ENCODE data around the gene SLC35G6.
"Not testable (repeated sequence)": the region's sequence is repeated elsewhere in the genome, so short reads cannot be mapped to it uniquely, and the experiment has no call there.

The SLC35G6 gene

GRCh38 chr17:7481275-7481674 lies at the start of gene SLC35G6:
TSS of gene SLC35G6 (plus strand) at chr17:7481446. CDS start at chr17:7481517, 71 bp downstream.
- DNase-seq (ENCODE audit: low spot score), result not testable (repeated sequence)

GRCh38 chr17:7432296-7432695 lies 49.0 kb upstream of the SLC35G6 start:
- DNase-seq (ENCODE audit: low spot score), result no peak

- DNase-seq (ENCODE audit: low spot score), result peak; percentile 59
These were observed 45.3 kb upstream of the SLC35G6 start for GRCh38 chr17:7435676-7436555.

GRCh38 chr17:7436556-7437368 lies 44.5 kb upstream of the SLC35G6 start:
- peak; percentile 80 for DNase-seq (ENCODE audit: low spot score)

- no peak for DNase-seq (ENCODE audit: low spot score)
These were observed 43.8 kb upstream of the SLC35G6 start for GRCh38 chr17:7437369-7437863.

- DNase-seq (ENCODE audit: low spot score), result peak; percentile 36
These were observed 43.2 kb upstream of the SLC35G6 start for GRCh38 chr17:7437950-7438614.

- no peak for DNase-seq (ENCODE audit: low spot score)
These were observed 42.4 kb upstream of the SLC35G6 start for GRCh38 chr17:7438656-7439460.

GRCh38 chr17:7439462-7440112 lies 41.7 kb upstream of the SLC35G6 start, which contains the start of gene FGF11:
TSS of gene FGF11 (plus strand) at chr17:7439512. CDS start at chr17:7439621, 109 bp downstream.
- no peak for DNase-seq (ENCODE audit: low spot score)

GRCh38 chr17:7440113-7440833 lies 41.0 kb upstream of the SLC35G6 start:
- no peak for DNase-seq (ENCODE audit: low spot score)

GRCh38 chr17:7440834-7441195 lies 40.4 kb upstream of the SLC35G6 start:
- no peak for DNase-seq (ENCODE audit: low spot score)

GRCh38 chr17:7441266-7441665 lies 40.0 kb upstream of the SLC35G6 start:
- DNase-seq (ENCODE audit: low spot score), result no peak

GRCh38 chr17:7442142-7442541 lies 39.1 kb upstream of the SLC35G6 start:
- DNase-seq (ENCODE audit: low spot score), result no peak

- no peak for DNase-seq (ENCODE audit: low spot score)
These were observed 37.5 kb upstream of the SLC35G6 start for GRCh38 chr17:7443499-7444485.

- no peak for DNase-seq (ENCODE audit: low spot score)
These were observed 36.3 kb upstream of the SLC35G6 start, which contains the start of gene CHRNB1 for GRCh38 chr17:7444682-7445618. TSS of gene CHRNB1 (plus strand) at chr17:7445061. CDS start at chr17:7445128, 67 bp downstream.

GRCh38 chr17:7445619-7445968 lies 35.7 kb upstream of the SLC35G6 start:
- DNase-seq (ENCODE audit: low spot score), result peak; percentile 30

GRCh38 chr17:7448461-7448860 lies 32.8 kb upstream of the SLC35G6 start:
- DNase-seq (ENCODE audit: low spot score), result no peak

GRCh38 chr17:7459961-7460545 lies 21.2 kb upstream of the SLC35G6 start:
- no peak for DNase-seq (ENCODE audit: low spot score)
